ENCODE measurements around the gene GANAB.

The GANAB gene

DNA sequence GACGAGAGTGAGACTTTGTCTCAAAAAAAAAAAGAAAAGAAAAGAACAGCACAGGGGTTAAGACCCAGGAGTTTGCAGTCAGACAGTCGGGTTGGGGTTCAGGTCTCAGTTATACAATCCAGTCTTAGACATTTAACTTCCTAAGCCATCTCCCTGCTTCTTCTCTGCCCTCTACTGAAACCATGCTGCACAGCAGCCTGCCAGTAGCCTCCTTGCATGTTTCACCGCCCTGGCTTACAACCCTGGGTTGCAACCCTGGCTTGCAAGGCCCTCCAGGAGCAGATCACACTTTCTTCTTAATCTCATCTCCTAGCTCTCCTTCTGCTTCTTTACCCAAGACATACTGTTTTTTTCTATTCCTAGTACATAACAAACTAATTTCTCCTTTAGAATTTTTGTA is 18.7 kb downstream of the GANAB start:
- H3K9me2 ChIP-seq (replicated peaks; ENCODE audit: insufficient read depth, low read length), result no peaks in the 10 kb centered on the region
- no peaks in the 10 kb centered on the region for H4K20me1 ChIP-seq (ENCODE audit: insufficient read depth, low read length)
- H3K27me3 ChIP-seq (replicated peaks; ENCODE audit: insufficient read depth, low read length), result no peaks in the 10 kb centered on the region
- no peak overlapping the region for H3K4me2 ChIP-seq (ENCODE audit: low read depth, low read length)
- H3F3A ChIP-seq (ENCODE audit: insufficient read depth, low read length), result peaks cover 7% of the 10 kb centered on the region
- no peak overlapping the region for H3K27ac ChIP-seq (ENCODE audit: low read length)
- no peak overlapping the region for H3K9ac ChIP-seq (ENCODE audit: low read length)
- no peaks in the 10 kb centered on the region for H3K4me1 ChIP-seq (ENCODE audit: low read length)
- TF ChIP-seq, protein P1, sequence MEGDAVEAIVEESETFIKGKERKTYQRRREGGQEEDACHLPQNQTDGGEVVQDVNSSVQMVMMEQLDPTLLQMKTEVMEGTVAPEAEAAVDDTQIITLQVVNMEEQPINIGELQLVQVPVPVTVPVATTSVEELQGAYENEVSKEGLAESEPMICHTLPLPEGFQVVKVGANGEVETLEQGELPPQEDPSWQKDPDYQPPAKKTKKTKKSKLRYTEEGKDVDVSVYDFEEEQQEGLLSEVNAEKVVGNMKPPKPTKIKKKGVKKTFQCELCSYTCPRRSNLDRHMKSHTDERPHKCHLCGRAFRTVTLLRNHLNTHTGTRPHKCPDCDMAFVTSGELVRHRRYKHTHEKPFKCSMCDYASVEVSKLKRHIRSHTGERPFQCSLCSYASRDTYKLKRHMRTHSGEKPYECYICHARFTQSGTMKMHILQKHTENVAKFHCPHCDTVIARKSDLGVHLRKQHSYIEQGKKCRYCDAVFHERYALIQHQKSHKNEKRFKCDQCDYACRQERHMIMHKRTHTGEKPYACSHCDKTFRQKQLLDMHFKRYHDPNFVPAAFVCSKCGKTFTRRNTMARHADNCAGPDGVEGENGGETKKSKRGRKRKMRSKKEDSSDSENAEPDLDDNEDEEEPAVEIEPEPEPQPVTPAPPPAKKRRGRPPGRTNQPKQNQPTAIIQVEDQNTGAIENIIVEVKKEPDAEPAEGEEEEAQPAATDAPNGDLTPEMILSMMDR (IDR thresholded peaks at IDR 0.05; ENCODE audit: low read length), result no peak; the same call in 1 of the 2 replicates
- TF ChIP-seq EZH2phosphoT487 (IDR thresholded peaks at IDR 0.05; ENCODE audit: low read length) (no peak), EZH2 (optimal IDR thresholded peaks at IDR 0.05; ENCODE audit: low read depth, low read length) (no peak)
- H2AFZ ChIP-seq (ENCODE audit: low read length), result no peak overlapping the region
- no peak for DNase-seq
- peaks cover 2% of the 10 kb centered on the region for H3K79me2 ChIP-seq (ENCODE audit: low read length)
- H3K4me3 ChIP-seq (ENCODE audit: low read length), result no peak overlapping the region
- H3K36me3 ChIP-seq (replicated peaks; ENCODE audit: insufficient read depth, low read length), result peaks cover 16% of the 10 kb centered on the region; the same call in 1 of the 2 replicates
- H3K9me3 ChIP-seq (replicated peaks; ENCODE audit: insufficient read depth, low read length), result no peaks in the 10 kb centered on the region

DNA sequence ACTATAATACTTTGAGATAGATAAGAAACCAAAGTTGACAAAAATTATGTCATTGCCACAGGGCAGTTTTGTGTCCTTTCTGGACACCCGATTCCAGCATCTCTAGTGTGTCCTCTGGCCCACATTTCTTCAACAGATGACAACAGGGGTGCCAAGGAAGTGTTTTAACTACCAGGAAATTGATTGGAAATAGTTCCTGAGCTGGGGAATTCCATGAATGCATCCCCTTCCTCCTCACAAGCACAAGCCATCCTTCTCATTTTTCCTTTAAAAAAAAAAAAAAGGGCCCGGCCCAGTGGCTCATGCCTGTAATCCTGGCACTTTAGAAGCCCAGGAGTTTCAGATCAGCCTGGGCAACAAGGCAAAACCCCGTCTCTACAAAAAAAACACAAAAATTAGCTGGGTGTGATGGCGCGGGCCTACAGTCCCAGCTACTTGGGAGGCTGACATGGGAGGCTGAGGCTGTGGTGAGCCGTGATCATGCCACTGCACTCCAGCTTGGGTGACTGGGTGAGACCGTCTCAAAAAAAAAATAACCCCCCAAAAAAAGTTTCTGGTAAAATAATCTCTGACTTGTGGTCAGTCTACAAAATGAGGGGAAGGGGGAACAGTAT is 23.8 kb downstream of the GANAB start:
- peak overlapping the region; percentile 59; the same call in 1 of the 2 replicates for H3K27ac ChIP-seq (ENCODE audit: low read length)
- H3K4me1 ChIP-seq (ENCODE audit: low read length), result peaks cover 10% of the 10 kb centered on the region
- H3K27me3 ChIP-seq (replicated peaks; ENCODE audit: insufficient read depth, low read length), result no peaks in the 10 kb centered on the region
- H3K9me2 ChIP-seq (replicated peaks; ENCODE audit: insufficient read depth, low read length), result no peaks in the 10 kb centered on the region
- 0 out of 2 replicates have a peak, but pooled peaks cover 4% of the 10 kb centered on the region for H3K36me3 ChIP-seq (replicated peaks; ENCODE audit: insufficient read depth, low read length)
- peaks cover 14% of the 10 kb centered on the region for H3K79me2 ChIP-seq (ENCODE audit: low read length)
- H2AFZ ChIP-seq (ENCODE audit: low read length), result peak overlapping the region; percentile 20
- peak overlapping the region; percentile 9; the same call in 1 of the 2 replicates for H3K4me3 ChIP-seq (ENCODE audit: low read length)
- TF ChIP-seq EZH2 (optimal IDR thresholded peaks at IDR 0.05; ENCODE audit: low read depth, low read length), result no peak
- TF ChIP-seq EZH2phosphoT487 (IDR thresholded peaks at IDR 0.05; ENCODE audit: low read length), result no peak
- TF ChIP-seq, protein P1 (IDR thresholded peaks at IDR 0.05; ENCODE audit: low read length), result no peak
- peak overlapping the region; percentile 55; the same call in 1 of the 2 replicates for H3K4me2 ChIP-seq (ENCODE audit: low read depth, low read length)
- H3K9me3 ChIP-seq (replicated peaks; ENCODE audit: insufficient read depth, low read length), result no peaks in the 10 kb centered on the region
- H4K20me1 ChIP-seq (ENCODE audit: insufficient read depth, low read length), result no peaks in the 10 kb centered on the region
- peak overlapping the region; percentile 11; the same call in 1 of the 2 replicates for H3K9ac ChIP-seq (ENCODE audit: low read length)
- peaks cover 25% of the 10 kb centered on the region for H3F3A ChIP-seq (ENCODE audit: insufficient read depth, low read length)
- DNase-seq, result no peak

DNA sequence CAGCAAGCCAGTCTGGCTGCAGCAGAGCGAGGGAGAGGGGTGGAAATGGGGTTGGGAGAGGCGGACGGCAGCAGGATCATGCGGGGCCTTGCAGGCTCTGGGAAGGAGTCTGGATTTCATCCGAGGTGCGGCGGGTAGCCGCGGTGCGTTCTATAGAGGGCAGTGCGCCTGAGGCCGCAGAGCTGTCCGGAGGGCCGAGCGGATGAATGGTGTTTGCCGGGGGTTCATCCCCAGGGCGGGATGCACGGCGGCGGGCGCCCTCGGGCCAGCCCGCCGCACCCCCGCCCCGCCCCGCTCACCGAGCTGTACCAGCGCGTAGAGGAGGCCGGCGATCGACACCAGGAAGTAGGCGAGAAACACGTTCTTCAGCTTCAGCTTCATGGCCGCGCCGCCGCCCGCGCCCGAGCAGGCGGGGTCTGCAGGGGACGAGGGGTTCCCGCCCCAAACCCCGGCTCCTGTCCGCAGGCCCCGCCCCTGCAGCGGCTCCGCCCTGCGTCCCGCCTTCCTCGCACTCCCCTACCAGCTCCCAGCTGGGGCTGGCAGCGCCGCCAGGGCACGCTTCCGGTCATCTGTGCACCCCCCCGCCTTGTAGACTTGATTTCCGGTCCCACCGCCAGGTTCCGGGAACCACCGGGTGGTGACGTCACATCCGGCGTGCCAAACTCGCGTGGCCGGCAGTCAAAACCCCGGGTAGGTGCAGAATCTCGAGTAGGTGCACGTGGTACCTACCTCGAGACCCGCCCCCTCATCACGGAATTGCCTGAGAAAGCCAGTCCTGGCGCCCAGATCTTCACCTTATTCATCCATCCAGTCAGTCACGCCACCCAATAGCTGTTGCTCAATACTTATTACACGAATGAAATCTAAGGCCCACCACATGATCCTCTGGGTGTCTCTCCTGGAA is 24.6 kb downstream of the GANAB start, which contains the start of gene B3GAT3:
Gene B3GAT3, minus strand, starts transcription at position 420 of the 904 bp plus-strand sequence. Its CDS starts 39 bp downstream, at position 381.
- Histone ChIP-seq H3K9me3 (replicated peaks; ENCODE audit: insufficient read depth, low read length) (no peaks in the 10 kb centered on the region), H3K4me3 (ENCODE audit: low read length) (peak within 1 kb of the TSS; percentile 80), H3K9me2 (replicated peaks; ENCODE audit: insufficient read depth, low read length) (no peaks in the 10 kb centered on the region), H2AFZ (ENCODE audit: low read length) (peak within 1 kb of the TSS; percentile 35), H3K9ac (ENCODE audit: low read length) (peak within 1 kb of the TSS; percentile 73), H3K36me3 (replicated peaks; ENCODE audit: insufficient read depth, low read length) (0 out of 2 replicates have a peak, but pooled peaks cover under 1% of the 10 kb centered on the region), H3K4me2 (ENCODE audit: low read depth, low read length) (peak within 1 kb of the TSS; percentile 55), H3K27ac (ENCODE audit: low read length) (peak within 1 kb of the TSS; percentile 59; the same call in 1 of the 2 replicates), H3F3A (ENCODE audit: insufficient read depth, low read length) (peaks cover 25% of the 10 kb centered on the region), H3K79me2 (ENCODE audit: low read length) (peaks cover 14% of the 10 kb centered on the region), H4K20me1 (ENCODE audit: insufficient read depth, low read length) (no peaks in the 10 kb centered on the region), H3K27me3 (replicated peaks; ENCODE audit: insufficient read depth, low read length) (no peaks in the 10 kb centered on the region), H3K4me1 (ENCODE audit: low read length) (peaks cover 10% of the 10 kb centered on the region)
- peak; percentile 99 for DNase-seq
- no peak for TF ChIP-seq EZH2phosphoT487 (IDR thresholded peaks at IDR 0.05; ENCODE audit: low read length)
- TF ChIP-seq, protein P1 (IDR thresholded peaks at IDR 0.05; ENCODE audit: low read length), result no peak
